ENCODE data around the gene RNU1-3.
"Not testable (repeated sequence)": the region's sequence is repeated elsewhere in the genome, so short reads cannot be mapped to it uniquely, and the experiment has no call there.

GRCh38 chr1:16621681-16622315, 45.0 kb downstream of the RNU1-3 start:
- not testable (repeated sequence) for TF ChIP-seq CTCF (conservative IDR thresholded peaks at IDR 0.05); EZH2 (IDR thresholded peaks at IDR 0.05; ENCODE audit: low read depth)
